ENCODE results near the gene PTEN. TPM values are rescaled to one million over a fixed set of nuclear protein-coding genes. Genes with fewer than 3 reads are reported as not detected.

Gene PTEN
- total and polyA plus RNA-seq, 2 donors (not counting 3 experiments of a cell fraction or from before 2014, with no cell fraction given) = 8.0 to 76.9 TPM

- intact Hi-C loops (cut with micrococcal nuclease) = loop anchor here (1.0 to 10.0 kb wide), 4 partner anchors 201 to 528 kb away; no protein-coding TSS in a partner anchor
- H3K9me1 ChIP-seq (replicated peaks; ENCODE audit: control insufficient read depth, extremely low read depth, insufficient read depth, low read length) = no peaks in the 10 kb centered on the region
- no peak overlapping the region for H3K4me3 ChIP-seq (replicated peaks in 1 of 3; ENCODE audit: insufficient read depth in 1 of 3, low read depth in 1 of 3, low read length in 3 of 3)
- ChIA-PET CTCF (interaction anchor here (0.8 to 10.2 kb wide), 12 partner anchors 10 to 692 kb away, joined by 3 to 178 read pairs (median 5); partner anchors contain the start of gene ATAD1), POLR2A (interaction anchor here (4.0 kb wide), 1 partner anchor 528 kb away, joined by 17 read pairs; no protein-coding TSS in a partner anchor)
- no peak for FAIRE-seq
- peaks cover 3% of the 10 kb centered on the region for H3K4me1 ChIP-seq (ENCODE audit: control insufficient read depth, extremely low read depth, insufficient read depth, low read length)
- no TSS peak for BruUV-seq (replicated peaks)
- H3K27ac ChIP-seq (ENCODE audit: insufficient read depth, low read depth, low read length) = no peak overlapping the region
- H3K4me2 ChIP-seq (ENCODE audit: insufficient read depth, low read length) = peak overlapping the region; percentile 15
- peaks cover 19% of the 10 kb centered on the region for H3K79me2 ChIP-seq (ENCODE audit: control insufficient read depth, insufficient read depth, low read length)
- peak overlapping the region; percentile 86 for H2AFZ ChIP-seq (ENCODE audit: low read depth, low read length)
- dilution Hi-C loops (cut with MboI; ENCODE audit: extremely low pct_ligation_motif_present, low sequenced_read_pairs) = loop anchor here (25.0 kb wide), 1 partner anchor 701 kb away; no protein-coding TSS in a partner anchor
- no peak for TF ChIP-seq FOS (IDR thresholded peaks at IDR 0.05; ENCODE audit: borderline replicate concordance, insufficient read depth, low read length)
- no peak for TF ChIP-seq CTCF (IDR thresholded peaks at IDR 0.05; ENCODE audit: extremely low read depth in 1 of 2, insufficient read depth in 1 of 2, low read depth in 1 of 2, low read length in 2 of 2)
- TF ChIP-seq MAX (IDR thresholded peaks at IDR 0.05; ENCODE audit: insufficient read depth, insufficient read length) = no peak
- no peak for TF ChIP-seq POLR2A (IDR thresholded peaks at IDR 0.05; ENCODE audit: low read depth, low read length)
- TF ChIP-seq GATA2 (IDR thresholded peaks at IDR 0.05; ENCODE audit: insufficient read depth, insufficient read length, low read depth, low read length) = no peak
- no peak for TF ChIP-seq POLR2AphosphoS5 (IDR thresholded peaks at IDR 0.05; ENCODE audit: insufficient read depth, low read depth, low read length)
- TF ChIP-seq EZH2 (IDR thresholded peaks at IDR 0.05; ENCODE audit: borderline replicate concordance, low read depth, low read length, severe bottlenecking) = no peak
- TF ChIP-seq MYC (IDR thresholded peaks at IDR 0.05; ENCODE audit: low read depth, low read length) = no peak
- TF ChIP-seq JUN (IDR thresholded peaks at IDR 0.05; ENCODE audit: borderline replicate concordance, insufficient read depth, insufficient read length, low read depth) = no peak
- no peaks in the 10 kb centered on the region for H3K27me3 ChIP-seq (ENCODE audit: control insufficient read depth in 2 of 2, insufficient read depth in 2 of 2, low read length in 2 of 2)
- H4K20me1 ChIP-seq (replicated peaks; ENCODE audit: control insufficient read depth, extremely low read depth, insufficient read depth, low read length) = peaks cover 3% of the 10 kb centered on the region
- H3K9me3 ChIP-seq (replicated peaks; ENCODE audit: control insufficient read depth, insufficient read depth, low read length) = no peaks in the 10 kb centered on the region
- no peaks in the 10 kb centered on the region for H3K36me3 ChIP-seq (ENCODE audit: control insufficient read depth in 2 of 2, extremely low read depth in 1 of 2, insufficient read depth in 2 of 2, low read length in 2 of 2)
- DNase-seq (ENCODE audit: low read depth, low spot score) = no peak
- H3K9ac ChIP-seq (replicated peaks; ENCODE audit: extremely low read depth, insufficient read depth, low read length) = no peak overlapping the region
Observed at GRCh38 chr10:87860816-87861403, 2.5 kb upstream of the PTEN start.
